DMS53 treated with DMSO at 0.1 percent for 48 hours (cell line): ENCODE data around the gene NUP37.
"Not testable (repeated sequence)": the region's sequence is repeated elsewhere in the genome, so short reads cannot be mapped to it uniquely, and the experiment has no call there.

Experiments
- DNase-seq: peaks from one replicate; lab custom pipeline; 2025; ENCODE audit not compliant: unreplicated experiment; lab: John Stamatoyannopoulos, UW

NUP37 gene

DNA sequence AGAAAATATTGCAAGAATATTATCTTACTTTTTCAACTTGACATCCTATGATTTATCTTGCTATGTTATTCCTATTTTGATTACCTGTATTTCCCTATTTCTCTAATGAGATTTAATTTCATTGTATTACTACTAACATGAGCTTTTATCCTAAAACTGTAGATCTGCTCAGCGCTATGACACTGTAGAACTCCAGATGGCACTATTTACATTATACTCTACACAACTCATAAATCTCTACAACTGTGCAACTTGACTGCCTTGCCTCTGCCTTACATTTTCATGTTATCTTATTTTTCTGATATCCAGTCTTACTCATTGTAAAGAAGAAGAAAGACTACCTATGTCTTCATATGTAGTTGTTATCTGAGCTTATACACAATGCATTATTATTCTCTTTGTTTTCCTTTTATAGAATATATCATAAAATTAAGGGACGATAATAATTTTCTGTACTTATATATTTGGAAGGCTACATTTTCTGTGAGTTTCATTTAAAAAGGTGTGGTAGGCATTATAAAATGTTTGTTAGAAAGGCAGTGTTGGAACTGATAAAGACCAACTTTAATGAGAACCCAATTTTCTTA is 24.1 kb downstream of the NUP37 start:
- DNase-seq: peak; percentile 33

DNA sequence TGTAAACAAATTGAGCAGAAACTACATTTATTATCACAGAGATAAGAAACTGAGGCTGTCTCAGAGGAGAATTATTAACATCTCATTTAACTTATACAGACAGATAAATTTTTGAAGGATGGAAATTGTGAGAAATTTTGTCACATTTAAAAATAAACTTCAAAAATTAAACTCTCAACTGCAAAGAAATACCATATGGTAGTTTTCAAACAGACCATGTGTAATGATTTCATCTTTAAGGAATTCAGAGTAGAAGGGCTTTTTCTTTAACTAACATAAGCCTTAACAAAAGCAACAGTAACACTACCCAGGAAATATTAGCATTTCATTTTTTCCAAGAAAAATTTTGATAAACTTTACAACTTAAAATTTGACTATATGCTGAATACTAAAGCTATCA is 26.6 kb downstream of the NUP37 start:
- DNase-seq: no peak

DNA sequence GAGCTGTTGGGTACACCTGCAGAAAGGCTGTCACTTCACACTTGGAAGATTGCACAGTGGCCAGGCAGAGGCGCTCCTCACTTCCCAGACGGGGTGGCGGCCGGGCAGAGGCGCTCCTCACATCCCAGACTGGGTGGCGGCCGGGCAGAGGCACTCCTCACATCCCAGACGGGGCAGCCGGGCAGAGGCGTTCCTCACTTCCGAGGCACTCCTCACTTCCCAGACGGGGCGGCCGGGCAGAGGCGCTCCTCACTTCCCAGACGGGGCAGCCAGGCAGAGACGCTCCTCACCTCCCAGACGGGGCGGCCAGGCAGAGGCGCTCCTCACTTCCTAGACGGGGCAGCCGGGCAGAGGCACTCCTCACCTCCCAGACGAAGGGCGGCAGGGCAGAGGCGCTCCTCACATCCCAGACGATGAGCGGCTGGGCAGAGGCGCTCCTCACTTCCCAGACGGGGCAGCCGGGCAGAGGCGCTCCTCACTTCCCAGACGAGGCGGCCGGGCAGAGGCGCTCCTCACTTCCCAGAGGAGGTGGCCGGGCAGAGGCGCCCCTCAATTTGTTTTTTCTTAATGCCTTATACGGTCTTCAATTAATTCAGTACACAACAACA is 30.6 kb downstream of the NUP37 start:
- not testable (repeated sequence) for DNase-seq

DNA sequence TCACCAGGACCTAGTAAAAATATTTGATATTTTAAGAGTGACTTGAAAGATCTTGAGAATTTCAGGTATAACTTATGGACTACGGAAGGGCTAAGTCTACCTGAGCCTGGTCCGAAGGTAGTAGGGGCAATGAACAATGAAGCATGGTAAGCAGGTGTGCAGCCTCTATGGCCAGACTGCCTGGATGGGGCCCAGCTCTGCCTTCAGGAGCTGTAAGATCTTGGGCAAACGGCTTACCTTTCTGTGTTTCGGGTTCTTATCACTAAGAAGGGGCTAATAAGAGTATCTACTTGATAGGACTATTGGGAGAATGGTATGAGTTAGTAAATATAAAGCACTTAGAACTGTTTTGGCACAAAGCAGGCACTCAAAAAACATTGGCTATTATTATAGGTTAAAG is 39.1 kb downstream of the NUP37 start:
- DNase-seq: no peak

DNA sequence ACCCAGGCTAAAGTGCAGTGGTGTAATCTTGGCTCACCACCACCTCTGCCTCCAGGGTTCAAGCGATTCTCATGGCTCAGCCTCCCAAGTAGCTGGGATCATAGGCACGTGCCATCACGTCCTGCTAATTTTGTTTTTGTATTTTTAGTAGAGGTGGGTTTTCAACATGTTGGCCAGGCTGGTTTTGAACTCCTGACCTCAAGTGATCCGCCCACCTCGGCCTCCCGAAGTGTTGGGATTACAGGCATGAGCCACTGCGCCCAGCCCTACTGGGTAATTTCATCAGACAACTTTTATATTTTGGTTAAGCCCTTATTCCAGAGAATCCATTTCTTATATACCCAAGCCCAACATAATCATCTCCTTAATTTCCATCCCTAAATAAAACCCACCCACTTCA is 47.8 kb downstream of the NUP37 start:
- DNase-seq: not testable (repeated sequence)

DNA sequence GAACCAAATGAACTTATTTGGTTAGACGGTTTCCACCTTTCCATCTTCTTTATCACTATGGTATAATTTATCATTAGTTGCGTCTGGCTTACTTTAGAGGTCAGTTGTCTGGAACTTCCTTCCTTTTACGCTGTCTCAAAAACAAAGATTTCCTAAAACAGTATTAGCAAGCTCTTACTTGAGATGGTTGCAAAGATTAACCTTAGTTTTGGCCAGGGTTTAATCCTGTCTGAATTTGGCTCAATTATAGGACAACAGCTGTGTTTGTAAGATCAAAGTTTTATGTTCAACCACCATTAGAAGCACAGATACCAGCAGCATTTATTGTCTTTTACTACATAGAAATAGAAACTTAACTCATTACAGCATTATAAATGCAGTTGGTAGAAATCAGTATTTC is 50.2 kb downstream of the NUP37 start:
- DNase-seq: no peak

DNA sequence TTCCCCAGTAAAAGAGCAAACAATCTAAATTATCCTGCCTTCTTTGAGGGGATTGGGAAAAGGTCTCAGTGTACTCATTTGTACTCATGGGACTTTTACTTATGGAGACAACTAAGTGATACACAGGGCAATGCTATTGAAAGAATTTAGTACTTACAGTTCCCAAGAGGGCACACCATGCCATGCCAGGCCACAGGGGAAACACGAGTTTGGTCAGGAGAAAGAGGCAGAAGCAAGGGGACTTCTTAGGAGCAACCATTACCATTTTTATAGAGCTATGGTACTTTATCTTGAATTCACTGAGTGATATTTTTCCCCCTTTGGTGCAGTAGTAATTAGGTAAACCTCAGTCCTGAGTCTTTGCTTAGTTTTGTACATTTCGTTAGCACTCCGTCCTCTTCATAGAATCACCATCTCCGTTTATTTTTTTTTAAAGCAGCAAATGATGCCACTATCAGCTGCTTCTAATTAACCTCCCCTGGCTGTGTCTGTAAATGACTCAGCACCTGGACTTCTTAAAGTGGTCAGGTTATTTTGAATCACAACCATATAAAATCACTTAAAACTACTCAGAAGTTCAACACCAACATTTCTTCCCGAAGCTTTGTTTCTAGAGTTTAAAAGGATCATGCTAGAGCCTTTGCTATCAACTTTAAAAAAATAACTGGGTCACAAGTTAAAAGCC is 52.2 kb downstream of the NUP37 start:
- no peak for DNase-seq

DNA sequence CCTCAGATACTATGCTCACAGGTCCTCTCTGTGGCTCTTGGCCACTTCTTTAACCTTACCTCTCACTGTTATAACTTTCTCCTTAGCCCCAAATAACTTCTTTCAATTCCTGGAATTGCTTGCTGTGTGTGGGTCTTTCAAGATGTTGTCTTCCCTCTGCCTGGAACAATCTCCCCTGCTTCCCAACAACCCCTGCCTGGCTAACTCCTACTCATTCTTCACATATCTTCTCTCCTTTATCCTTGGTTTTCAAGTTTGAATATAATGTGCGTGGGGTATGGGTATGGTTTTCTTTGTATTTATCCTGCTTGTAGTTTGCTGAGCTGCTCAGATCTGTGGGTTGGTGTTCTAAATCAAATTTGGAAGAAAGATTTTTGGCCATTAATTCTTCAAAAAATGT is 55.4 kb downstream of the NUP37 start:
- no peak for DNase-seq

DNA sequence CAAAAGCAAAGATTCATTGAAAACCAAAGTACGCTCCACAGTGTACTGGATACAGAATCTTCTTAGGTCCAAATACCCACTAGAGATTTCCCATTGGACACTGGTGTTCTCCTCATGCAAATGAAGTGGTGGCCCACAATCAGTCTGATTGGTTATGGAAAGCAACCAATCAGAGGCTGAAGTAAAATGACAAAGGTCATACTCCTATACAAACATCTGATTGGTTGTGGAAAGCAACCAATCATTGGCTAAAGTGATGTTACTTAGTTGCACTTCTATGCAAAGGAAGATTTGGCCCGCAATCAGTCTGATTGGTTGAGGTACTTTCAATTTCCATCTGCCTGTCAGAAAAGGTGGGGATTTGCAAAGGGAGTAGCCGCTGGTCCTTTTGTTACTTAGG is 56.8 kb downstream of the NUP37 start:
- no peak for DNase-seq

DNA sequence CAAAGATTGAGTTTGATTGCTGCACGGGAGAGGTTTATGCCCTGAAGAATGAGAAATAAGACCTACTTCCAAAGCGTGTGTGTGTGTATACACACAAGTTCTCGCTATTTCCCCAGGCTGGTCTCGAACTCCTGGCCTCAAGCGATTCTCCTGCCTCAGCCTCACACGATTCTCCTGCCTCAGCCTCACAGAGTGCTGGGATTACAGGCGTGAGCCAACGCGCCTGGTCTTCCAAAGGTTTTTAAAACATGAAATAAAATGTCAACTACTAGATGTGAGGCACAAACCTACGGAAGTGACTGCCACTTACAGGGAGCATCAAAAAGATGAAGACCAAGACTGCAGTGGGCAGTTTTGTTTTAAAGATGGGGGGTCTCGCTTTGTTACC is 57.5 kb downstream of the NUP37 start:
- no peak for DNase-seq

DNA sequence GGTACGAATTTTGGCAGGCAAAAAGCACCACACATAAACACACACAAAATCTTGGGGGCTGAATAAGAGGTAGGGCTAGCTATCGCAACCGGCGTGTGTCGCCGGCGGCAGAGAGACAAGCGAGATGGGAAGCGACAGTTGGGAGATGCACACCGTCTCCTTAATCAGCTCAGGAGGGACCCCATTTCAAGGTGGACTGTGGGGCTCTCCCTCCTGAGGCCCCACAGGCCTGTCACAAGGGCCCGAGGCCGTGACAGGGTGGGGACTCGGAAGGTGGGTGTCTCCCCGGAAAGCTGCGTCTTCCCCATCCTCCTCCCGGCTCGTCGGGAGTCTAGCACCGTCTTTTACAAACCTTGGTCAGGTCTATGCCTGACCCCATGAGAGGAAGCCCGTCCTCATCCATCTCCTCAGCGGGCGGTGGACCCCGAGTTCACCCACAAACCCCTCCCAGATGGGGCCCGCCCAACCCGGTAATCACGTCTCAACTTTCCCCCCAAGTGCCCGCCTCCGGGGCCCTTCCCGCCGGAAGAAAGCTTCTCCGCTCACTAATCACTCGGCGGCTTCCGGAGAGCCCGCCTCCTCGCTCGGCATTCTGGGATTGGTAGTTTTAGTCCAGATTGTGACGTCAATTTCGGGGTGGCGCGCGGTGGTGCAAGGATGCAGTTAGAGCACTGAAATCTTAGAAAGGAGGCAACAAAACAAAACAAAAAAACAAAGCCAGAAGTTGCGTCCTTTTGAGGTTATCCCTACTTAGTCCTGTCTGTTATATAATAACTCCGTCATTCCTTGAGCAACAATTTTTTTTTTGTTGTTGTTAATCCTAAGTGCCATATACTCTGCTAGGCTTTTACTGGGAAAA is 58.1 kb downstream of the NUP37 start, which contains the start of gene WASHC3:
Gene WASHC3 (minus strand): TSS at position 432 of the 859 bp plus-strand sequence. CDS start 29 bp downstream, at position 403.
- DNase-seq: peak; percentile 88

DNA sequence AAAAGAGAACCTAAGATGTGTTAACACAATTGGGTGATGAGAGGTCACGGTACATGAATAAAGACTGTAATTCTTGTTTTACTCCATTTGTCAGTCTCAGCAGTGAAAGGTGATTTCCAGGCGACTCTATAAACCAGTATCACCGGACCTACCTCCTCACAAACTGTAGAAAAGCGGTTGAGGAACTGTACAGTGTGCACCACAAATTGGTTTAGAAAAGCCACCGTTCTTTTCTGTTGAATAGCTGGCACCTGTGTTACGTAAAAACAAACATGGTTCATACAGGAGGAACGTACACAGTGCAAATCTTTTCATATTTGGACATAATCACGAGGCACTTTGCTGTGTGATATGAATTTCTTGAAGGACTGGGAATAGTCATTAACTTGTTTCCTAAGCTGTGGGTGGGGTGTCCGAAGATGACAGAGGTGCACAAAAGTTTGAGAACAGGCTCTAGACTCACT is 58.8 kb downstream of the NUP37 start:
- peak; percentile 42 for DNase-seq

DNA sequence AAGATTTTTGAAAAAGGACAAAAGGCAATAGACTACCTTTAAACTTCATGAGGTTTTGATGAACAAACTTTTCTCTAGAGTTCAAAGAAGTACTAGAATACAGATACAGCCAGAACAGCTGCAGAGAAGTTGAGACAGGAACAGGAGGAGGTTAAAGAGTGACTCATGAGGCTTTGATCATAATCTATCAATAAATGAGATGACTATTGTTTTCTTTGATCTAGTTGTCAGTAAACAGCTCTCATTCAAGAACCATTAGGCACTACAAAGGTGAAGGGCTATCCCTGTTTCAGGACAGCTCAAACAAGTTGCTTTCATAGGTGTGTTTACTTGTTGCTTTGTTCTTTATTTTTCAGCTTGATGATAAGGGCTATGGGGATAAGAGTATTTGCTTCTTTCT is 60.6 kb downstream of the NUP37 start:
- DNase-seq: peak; percentile 87

DNA sequence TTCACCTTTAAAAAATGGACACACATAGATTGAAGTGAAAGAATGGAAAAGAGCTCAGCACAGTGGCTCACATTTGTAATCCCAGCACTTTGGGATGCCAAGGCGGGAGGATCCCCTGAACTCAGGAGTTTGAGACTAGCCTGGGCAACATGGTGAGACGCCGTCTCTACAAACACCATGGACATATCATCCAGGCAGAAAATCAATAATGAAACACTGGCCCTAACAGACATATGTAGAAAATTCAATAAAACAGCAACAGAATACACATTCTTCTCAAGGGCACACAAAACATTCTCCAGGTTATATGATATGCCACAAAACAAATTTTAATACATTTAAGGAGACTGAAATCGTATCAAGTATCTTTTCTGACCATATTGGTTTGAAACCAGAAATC is 65.6 kb downstream of the NUP37 start:
- no peak for DNase-seq

DNA sequence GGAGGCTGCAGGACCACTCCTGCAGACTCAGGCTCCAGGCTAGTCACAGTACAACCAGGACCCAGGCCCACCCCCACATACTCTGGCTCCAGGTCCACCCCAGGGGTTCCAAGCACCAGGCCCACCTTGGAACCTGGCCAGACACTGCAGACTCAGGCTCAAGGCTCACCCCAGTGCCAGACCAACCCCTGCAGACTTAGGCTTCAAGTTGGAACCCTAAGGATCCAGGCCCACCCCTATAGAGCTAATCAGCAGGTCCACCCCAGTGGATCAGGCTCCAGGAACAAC is 66.9 kb downstream of the NUP37 start:
- DNase-seq: no peak

DNA sequence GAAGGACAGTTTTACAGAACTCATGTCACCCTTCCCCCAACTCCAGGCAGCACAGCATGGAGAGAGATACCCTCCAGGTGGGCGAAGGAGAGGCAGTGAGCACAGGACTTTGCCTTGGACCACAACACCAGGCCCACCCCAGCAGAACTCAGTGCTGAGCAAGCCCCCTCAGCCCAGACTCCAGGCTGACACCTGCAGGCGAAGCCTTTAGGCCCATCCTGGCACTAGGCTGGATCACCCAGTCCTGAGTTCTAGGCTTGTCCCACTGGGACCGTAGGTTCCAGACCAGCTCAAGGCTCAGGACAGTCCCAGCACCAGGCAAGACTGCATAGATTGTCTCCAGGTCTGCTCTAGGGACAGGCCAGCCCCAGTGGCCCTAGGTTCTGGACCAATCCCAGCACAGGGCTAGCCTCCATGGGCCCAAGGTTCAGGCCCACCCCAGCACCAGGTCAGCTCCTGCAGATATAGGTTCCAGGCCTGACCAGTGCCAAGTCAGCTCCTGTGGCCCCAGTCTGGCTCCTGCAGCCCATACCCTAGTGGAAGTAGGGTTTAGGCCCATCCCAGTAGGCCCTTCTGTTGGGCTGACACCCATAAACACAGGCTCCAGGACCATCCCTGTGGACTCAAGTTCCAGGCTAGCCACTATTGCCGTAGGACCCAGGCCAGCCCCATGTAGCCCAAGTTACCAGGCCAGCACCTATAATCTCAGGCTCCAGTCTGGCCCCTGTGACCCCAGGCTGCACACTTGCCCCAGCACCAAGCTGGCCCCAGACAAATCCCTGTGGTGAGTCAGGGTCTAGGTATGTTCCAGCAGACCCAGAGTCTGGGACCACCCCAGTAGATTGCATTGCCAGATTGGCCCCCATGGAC is 67.5 kb downstream of the NUP37 start:
- DNase-seq: no peak

DNA sequence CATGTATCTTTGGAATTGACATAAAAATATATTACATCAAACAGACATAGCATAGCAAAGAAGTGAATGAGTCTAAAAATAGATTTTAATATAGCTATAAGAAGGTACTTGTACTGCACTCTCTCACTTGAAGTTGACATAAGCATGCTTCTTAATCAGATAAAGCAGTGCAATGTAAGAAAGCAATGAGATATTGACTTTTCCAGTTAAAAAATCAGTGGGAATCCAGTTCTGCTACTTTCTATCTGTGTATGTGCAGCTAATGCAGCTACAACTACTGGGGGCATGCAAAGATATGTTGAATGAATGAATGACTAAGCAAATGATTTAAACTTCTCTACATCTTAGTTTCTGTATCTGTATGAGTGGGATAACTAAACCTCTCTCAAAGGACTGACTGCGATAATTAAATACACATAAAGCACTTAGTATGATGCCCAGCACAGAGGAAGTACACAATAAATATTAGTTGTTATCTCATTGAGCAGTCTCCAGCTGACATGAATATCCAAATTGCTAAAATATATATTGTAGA is 68.4 kb downstream of the NUP37 start:
- no peak for DNase-seq

DNA sequence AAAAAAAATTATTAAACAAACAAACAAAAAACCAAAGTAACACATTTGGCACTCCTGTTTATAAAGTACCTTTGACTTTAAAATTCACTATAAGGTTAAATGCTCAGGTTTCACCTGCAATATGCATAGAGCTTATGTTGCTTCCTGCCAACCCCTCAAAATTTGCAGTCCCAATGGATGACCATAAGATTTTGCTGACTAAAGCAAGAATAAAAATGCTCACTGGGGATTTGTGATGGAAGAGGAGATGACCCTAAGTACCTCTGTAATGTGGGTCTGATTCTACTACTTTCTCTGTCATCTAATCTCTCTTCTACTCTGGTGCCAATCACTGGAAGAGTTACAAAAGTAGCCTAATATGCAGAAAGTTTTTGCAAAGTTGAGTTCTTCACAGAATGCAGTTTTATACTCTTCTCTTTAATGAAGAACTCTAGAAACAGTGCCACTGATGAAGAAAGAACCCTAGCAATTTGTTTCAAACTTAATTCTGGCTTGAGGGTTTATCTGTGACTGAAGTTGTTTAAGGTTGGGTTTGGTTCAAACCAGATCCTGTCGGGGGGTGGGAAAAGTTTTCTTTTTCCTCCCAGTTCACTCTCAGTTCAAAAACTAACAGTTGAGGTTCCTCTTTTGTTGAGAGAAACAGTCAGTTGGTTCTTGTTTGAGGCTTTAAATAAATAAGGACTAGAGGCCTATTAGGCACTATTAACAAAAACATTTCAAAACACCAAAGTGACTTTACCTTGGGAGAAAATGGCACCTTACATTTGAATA is 69.1 kb downstream of the NUP37 start:
- DNase-seq: no peak

DNA sequence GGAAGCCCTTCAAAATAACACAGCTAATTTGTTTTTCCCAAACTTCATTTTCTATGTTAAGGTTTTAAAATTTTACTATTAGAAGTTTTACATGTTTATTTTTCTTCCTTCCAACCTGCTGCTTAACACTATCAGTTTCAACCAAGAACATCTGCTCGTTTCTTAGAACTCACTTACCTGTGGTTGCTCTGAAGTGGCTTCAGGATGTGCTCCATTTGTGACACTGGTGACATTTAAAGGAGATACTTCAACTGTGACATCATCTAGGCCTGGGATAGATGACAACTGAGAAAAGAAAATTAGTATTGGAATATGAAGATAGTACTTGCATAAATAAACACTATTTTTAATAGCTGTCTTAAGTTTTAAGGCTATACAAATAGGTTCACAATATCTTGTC is 76.0 kb downstream of the NUP37 start:
- peak; percentile 9 for DNase-seq
